Coronary artery (tissue), 2 donors: Measurements from ENCODE around the gene CD84.

Experiments used
- DNase-seq: peaks from one replicate; pipeline ENCODE4 v3.0.0-alpha.2; 2017; ENCODE audit warnings: low spot score
- H3K27ac ChIP-seq, 2 donors: fragments of 200-600 bp; sonication (generic); one replicate each; pipeline ENCODE4 v1.5.1; 2016 to 2019
- H3K4me3 ChIP-seq: fragments of 200-600 bp; sonication (generic); 2 replicates; pipeline ENCODE4 v1.5.1; 2016; ENCODE audit warnings: mild to moderate bottlenecking, moderate library complexity
- CTCF ChIP-seq: fragments of 200-600 bp; sonication (generic); IDR thresholded peaks from one replicate; pipeline ENCODE4 v1.5.1; 2019; ENCODE audit warnings: antibody characterized with exemption

Gene CD84

DNA sequence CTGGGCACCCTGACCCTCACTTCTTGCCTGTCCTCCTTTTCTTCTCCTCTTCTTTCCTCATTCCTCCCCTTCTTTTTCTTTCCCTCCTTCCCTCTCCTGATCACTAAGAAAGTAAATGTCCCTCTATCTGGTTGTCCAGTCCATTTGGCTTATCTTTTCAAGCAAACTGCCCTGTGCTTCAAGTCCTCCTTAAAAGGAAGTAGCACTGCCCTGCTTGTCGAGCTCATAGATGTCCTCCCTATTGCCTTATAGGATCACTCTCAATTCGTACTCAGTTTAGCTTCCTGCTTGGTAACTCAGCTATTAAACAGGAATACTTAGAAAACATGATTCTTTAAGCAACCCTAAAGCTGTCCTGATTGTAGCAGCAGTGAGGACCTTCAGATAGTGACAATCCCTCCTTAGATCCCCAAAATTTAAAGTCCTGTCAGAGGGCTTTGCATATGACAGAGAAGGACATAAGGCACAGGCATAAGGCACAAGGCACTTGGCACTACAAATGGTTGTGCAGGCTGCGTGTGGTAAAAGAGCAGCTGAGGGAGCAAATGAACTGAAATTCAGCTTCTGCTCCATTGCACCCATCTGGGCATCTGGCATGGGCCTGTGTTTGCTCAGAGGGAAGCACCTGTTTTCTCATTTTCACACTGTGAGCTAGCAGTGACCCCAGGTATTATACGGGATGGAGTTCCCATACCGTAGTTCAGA lies 30.2 kb downstream of the CD84 start:
- DNase-seq = no peak
- Histone ChIP-seq H3K4me3 (no peak overlapping the region), H3K27ac (no peak overlapping the region)
- TF ChIP-seq CTCF = no peak

GRCh38 chr1:160548183-160548582 lies 31.1 kb downstream of the CD84 start:
- Histone ChIP-seq H3K4me3 (no peak overlapping the region), H3K27ac (no peak overlapping the region)
- no peak for TF ChIP-seq CTCF
- DNase-seq = no peak

DNA sequence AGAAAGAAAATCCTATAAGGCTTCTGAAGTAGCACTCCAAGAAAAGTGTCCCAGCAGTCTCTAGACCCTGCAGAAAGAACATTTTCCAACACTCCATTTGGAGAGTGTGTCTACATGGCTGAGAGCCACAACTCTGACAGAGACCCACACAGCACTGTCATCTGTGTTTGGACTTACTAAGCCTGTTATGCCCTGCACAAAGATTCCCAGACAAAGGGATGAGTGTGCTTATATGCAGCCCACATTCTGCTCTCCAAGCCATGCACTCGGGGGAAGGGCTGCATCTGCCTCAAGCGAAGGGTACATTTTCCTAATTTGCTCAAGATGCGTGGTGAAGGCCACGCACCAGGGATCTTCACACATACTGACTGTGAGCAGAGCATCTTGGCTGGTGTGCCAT lies 31.9 kb downstream of the CD84 start:
- no peak for DNase-seq
- no peak overlapping the region for H3K4me3 ChIP-seq
- no peak overlapping the region for H3K27ac ChIP-seq
- TF ChIP-seq CTCF = no peak

DNA sequence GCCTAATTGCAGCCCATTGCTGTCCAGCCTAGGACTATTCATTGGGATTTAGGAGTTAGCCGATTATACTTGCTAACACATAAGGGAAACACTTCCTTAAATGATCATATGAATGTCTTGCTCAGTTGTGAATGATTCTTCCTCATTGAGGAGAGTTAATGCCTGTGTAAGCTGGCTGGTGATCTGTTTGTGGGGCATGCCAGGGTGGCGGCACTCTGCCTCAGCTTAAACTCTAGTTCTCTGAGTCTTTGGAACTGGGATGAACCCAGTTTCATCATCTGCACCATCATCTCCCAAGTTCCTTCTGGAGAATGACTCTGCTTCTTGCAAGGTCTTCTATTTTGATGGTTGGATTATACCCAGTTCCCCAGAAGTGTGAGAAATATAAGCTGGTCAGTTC lies 32.4 kb downstream of the CD84 start:
- peak overlapping the region in 1 of 2 donors; percentile 32 for H3K27ac ChIP-seq

DNA sequence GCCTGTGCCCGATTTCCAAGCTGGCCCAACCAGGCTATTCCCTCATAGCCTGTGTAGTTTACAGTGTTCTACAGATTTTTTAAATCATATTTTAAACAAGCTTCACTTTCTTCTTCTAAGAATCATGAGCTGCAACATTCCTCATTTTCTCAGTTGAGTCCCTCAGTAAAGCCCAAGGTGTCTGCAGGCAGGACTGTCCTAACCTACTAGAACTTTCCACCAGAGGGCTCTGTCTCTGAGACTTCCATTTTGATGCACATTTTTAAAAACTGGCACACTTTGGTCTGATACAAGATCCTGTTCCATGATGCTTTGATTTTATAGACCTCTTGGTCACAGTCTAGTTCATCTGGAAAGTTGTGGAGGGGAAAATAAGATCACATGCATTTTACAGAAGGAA lies 34.6 kb downstream of the CD84 start:
- TF ChIP-seq CTCF = no peak
- Histone ChIP-seq H3K4me3 (no peak overlapping the region), H3K27ac (no peak overlapping the region)
- DNase-seq = no peak

More for the DNA sequence above, 32.4 kb downstream of the CD84 start:
- H3K4me3 ChIP-seq = no peak overlapping the region
- DNase-seq = no peak
- TF ChIP-seq CTCF = no peak

- no peak for TF ChIP-seq CTCF
- no peak overlapping the region for H3K4me3 ChIP-seq
- no peak for DNase-seq
- no peak overlapping the region for H3K27ac ChIP-seq
These were observed 36.9 kb downstream of the CD84 start for GRCh38 chr1:160542303-160542945.
